OCI-LY7 (cell line): Measurements from ENCODE around the gene NAPB. TPM values are rescaled to one million over a fixed set of nuclear protein-coding genes. Genes with fewer than 3 reads are reported as not detected.

Source experiments
- BruUV-seq: library from RNA; stranded (reverse); fragments of 400-500 nt; replicated peaks from 2 replicates; lab custom pipeline; 2021; lab: Mats Ljungman, UMichigan
- CTCF ChIA-PET: fragments of 300-600 bp; sonication (Branson Sonifier 250); formaldehyde crosslinking; loops from one replicate; lab custom pipeline; 2022; ENCODE audit warnings: antibody characterized with exemption; ENCODE audit not compliant: unreplicated experiment; lab: Charles Lee
- POLR2A ChIA-PET: fragments of 300-600 bp; sonication (Branson Sonifier 250); formaldehyde crosslinking; loops from one replicate; lab custom pipeline; 2022; ENCODE audit warnings: antibody characterized with exemption; lab: Charles Lee
- DNase-seq: peaks from one replicate; pipeline ENCODE4 v3.0.0-alpha.2; 2015; ENCODE audit warnings: low spot score
- H2AFZ ChIP-seq: fragments of 200-600 bp; sonication (generic), shearing (Covaris generic); 2 replicates; pipeline ENCODE4 v1.6.1; 2014; ENCODE audit warnings: mild to moderate bottlenecking, antibody characterized with exemption, low read length, moderate library complexity
- H3K27ac ChIP-seq: fragments of 200-600 bp; sonication (generic); 2 replicates; pipeline ENCODE4 v1.5.1; 2014; ENCODE audit warnings: mixed run types, low read depth, mild to moderate bottlenecking, moderate library complexity, low read length, inconsistent platforms; ENCODE audit not compliant: poor library complexity, severe bottlenecking
- H3K36me3 ChIP-seq: fragments of 200-600 bp; sonication (generic); 2 replicates; pipeline ENCODE4 v1.6.1; 2014; ENCODE audit warnings: mild to moderate bottlenecking, antibody characterized with exemption, low read length, moderate library complexity, mixed read lengths; ENCODE audit not compliant: insufficient read depth
- H3K4me1 ChIP-seq: fragments of 200-600 bp; sonication (generic); 2 replicates; pipeline ENCODE4 v1.5.1; 2014; ENCODE audit warnings: mild to moderate bottlenecking, low read length; ENCODE audit not compliant: insufficient read depth, poor library complexity, severe bottlenecking
- H3K4me2 ChIP-seq: fragments of 200-600 bp; sonication (generic); 2 replicates; pipeline ENCODE4 v1.6.1; 2014; ENCODE audit warnings: mild to moderate bottlenecking, low read length
- H3K4me3 ChIP-seq: fragments of 200-600 bp; sonication (generic); 2 replicates; pipeline ENCODE4 v1.5.1; 2014; ENCODE audit warnings: mild to moderate bottlenecking, low read depth, low read length; ENCODE audit not compliant: poor library complexity, severe bottlenecking
- H3K79me2 ChIP-seq: fragments of 200-600 bp; sonication (generic); 2 replicates; pipeline ENCODE4 v1.6.1; 2016; ENCODE audit warnings: low read depth, mild to moderate bottlenecking, low read length, moderate library complexity, mixed read lengths; ENCODE audit not compliant: insufficient read depth
- H3K9me2 ChIP-seq: fragments of 200-600 bp; sonication (generic); 2 replicates; pipeline ENCODE4 v1.6.1; 2016; ENCODE audit warnings: mild to moderate bottlenecking, low read length, mixed read lengths; ENCODE audit not compliant: insufficient read depth
- H3K9me3 ChIP-seq: fragments of 200-600 bp; sonication (generic); 2 replicates; pipeline ENCODE4 v1.6.1; 2014; ENCODE audit warnings: mild to moderate bottlenecking, mixed run types, low read length, mixed read lengths
- H4K20me1 ChIP-seq: fragments of 200-600 bp; sonication (generic); 2 replicates; pipeline ENCODE4 v1.6.1; 2014; ENCODE audit warnings: mild to moderate bottlenecking, antibody characterized with exemption, low read length, moderate library complexity, mixed read lengths; ENCODE audit not compliant: insufficient read depth
- EZH2phosphoT487 ChIP-seq: fragments of 200-600 bp; sonication (generic); IDR thresholded peaks from 2 replicates; pipeline ENCODE4 v1.6.1; 2018; ENCODE audit warnings: low read depth, borderline replicate concordance, mild to moderate bottlenecking, mixed run types, antibody characterized with exemption, low read length, moderate library complexity, mixed read lengths
- intact Hi-C: fragments of 100-400 bp; cut with micrococcal nuclease; formaldehyde crosslinking; loops from one replicate; pipeline ENCODE4 v1.10.0; 2022; ENCODE audit not compliant: unreplicated experiment
- total RNA-seq, 2 experiments: library from RNA; depleted of rRNA in 1 of 2; stranded (reverse); fragments of >200 nt in 1 of 2; shearing (Covaris generic) in 1 of 2; gene quantifications; 2 replicates each; pipeline ENCODE4 v1.2.3, GENCODE V29; 2014 to 2022
- TF ChIP-seq, protein P1 (sequence below): fragments of 200-600 bp; sonication (generic); conservative IDR thresholded peaks from 2 replicates; pipeline ENCODE4 v1.5.1; 2014; ENCODE audit warnings: mild to moderate bottlenecking, antibody characterized with exemption, low read length, moderate library complexity, mixed read lengths

NAPB gene
- total RNA-seq, 2 experiments from 2014 or later: 9.3 to 12.1 TPM

DNA sequence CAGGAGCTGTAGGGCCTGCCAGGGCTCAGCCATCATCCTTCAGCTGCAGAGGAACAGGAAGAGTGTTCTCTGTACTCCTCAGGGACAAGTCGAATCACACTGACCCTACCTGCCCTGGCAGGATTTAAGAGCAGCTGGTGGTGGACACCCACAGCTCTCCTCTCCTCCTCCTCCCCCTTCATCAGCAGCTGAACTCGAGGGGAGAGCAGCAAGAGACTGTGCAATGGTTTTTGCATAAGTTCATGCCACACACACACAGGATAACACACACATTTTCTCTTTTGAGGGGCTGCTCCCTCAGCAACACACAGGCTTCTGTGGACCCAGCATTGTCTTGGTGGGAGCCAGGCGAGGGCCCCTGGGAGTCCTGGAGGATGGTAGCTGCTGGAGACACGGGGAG is 31.5 kb upstream of the NAPB start, which contains the start of gene CST11:
Gene CST11, minus strand, starts transcription at position 101 of the 400 bp plus-strand sequence. Its CDS starts 65 bp downstream, at position 36.
- BruUV-seq: no TSS peak
- intact Hi-C loops: no loop called here

DNA sequence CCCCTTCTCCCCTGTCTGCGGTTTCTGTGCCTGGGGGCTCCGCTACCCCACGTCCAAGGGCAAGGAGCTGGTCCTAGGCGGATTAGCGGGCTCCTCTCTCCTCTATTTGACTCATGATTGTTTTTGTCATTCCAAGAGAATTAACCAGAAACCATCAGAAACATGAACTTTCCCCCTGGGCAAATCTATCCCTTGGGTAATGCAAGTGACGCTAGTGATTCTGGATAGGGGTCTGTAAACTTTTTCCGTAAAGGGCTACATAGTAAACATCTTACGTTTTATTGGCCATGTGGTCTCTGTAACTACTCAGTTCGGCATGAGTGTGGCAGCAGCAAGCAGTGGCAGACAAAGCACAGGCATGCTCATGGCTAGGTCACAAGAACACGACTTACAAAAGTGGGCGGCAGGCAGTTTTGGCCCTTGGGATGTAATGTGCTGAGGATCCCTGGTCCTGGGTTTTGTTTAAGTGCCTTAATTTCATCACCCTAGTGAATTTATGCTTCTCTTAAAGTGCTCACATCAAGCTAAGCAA is 30.7 kb upstream of the NAPB start:
- ChIA-PET CTCF (no interaction called here), POLR2A (no interaction called here)
- no peak overlapping the region for H2AFZ ChIP-seq
- H4K20me1 ChIP-seq: no peaks in the 10 kb centered on the region
- no peaks in the 10 kb centered on the region for H3K9me2 ChIP-seq
- H3K27ac ChIP-seq: no peak overlapping the region
- no peak for DNase-seq
- no peaks in the 10 kb centered on the region for H3K9me3 ChIP-seq
- no peaks in the 10 kb centered on the region for H3K36me3 ChIP-seq
- H3K4me1 ChIP-seq: peaks cover 10% of the 10 kb centered on the region
- no peaks in the 10 kb centered on the region for H3K79me2 ChIP-seq
- intact Hi-C loops: no loop called here
- no peak overlapping the region for H3K4me2 ChIP-seq
- TF ChIP-seq, protein P1, sequence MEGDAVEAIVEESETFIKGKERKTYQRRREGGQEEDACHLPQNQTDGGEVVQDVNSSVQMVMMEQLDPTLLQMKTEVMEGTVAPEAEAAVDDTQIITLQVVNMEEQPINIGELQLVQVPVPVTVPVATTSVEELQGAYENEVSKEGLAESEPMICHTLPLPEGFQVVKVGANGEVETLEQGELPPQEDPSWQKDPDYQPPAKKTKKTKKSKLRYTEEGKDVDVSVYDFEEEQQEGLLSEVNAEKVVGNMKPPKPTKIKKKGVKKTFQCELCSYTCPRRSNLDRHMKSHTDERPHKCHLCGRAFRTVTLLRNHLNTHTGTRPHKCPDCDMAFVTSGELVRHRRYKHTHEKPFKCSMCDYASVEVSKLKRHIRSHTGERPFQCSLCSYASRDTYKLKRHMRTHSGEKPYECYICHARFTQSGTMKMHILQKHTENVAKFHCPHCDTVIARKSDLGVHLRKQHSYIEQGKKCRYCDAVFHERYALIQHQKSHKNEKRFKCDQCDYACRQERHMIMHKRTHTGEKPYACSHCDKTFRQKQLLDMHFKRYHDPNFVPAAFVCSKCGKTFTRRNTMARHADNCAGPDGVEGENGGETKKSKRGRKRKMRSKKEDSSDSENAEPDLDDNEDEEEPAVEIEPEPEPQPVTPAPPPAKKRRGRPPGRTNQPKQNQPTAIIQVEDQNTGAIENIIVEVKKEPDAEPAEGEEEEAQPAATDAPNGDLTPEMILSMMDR: no peak
- TF ChIP-seq EZH2phosphoT487: no peak
- no peak overlapping the region for H3K4me3 ChIP-seq
- no TSS peak for BruUV-seq

More for the DNA sequence above, 31.5 kb upstream of the NAPB start, which contains the start of gene CST11:
- Histone ChIP-seq H3K4me1 (peaks cover 10% of the 10 kb centered on the region), H3K4me2 (no peak within 1 kb of the TSS), H3K9me2 (no peaks in the 10 kb centered on the region), H3K4me3 (no peak within 1 kb of the TSS), H3K27ac (no peak within 1 kb of the TSS), H2AFZ (no peak within 1 kb of the TSS), H4K20me1 (no peaks in the 10 kb centered on the region), H3K9me3 (no peaks in the 10 kb centered on the region), H3K79me2 (no peaks in the 10 kb centered on the region), H3K36me3 (no peaks in the 10 kb centered on the region)
- CTCF ChIA-PET: interaction anchor here (0.6 kb wide), 1 partner anchor 107 kb away, joined by 3 read pairs; no protein-coding TSS in a partner anchor
- DNase-seq: no peak
- POLR2A ChIA-PET: no interaction called here
- TF ChIP-seq EZH2phosphoT487: no peak

DNA sequence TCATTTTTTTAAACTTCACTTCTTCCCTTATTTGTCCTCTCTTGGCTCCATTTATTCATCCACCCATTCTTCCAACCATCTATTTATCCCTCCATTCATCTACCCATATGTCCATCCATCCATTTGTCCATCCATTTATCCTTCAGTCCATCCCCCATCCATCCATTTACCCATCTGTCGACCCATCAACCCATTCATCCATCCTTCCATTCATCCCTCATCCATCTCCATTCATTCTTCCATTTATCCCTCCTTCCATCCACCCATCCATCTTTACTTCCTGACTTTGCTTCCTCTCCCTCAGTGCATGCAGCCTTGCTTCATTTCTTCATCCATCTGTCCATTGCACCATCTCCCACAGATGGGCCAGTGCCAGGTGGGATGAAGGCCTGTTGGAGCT is 29.6 kb upstream of the NAPB start:
- DNase-seq: no peak
- Histone ChIP-seq H4K20me1 (no peaks in the 10 kb centered on the region), H2AFZ (no peak overlapping the region), H3K4me1 (peaks cover under 1% of the 10 kb centered on the region), H3K4me3 (no peak overlapping the region), H3K36me3 (no peaks in the 10 kb centered on the region), H3K9me3 (no peaks in the 10 kb centered on the region), H3K9me2 (no peaks in the 10 kb centered on the region), H3K4me2 (no peak overlapping the region), H3K27ac (no peak overlapping the region), H3K79me2 (no peaks in the 10 kb centered on the region)
- TF ChIP-seq EZH2phosphoT487: no peak
- TF ChIP-seq, protein P1: no peak
- ChIA-PET POLR2A (no interaction called here), CTCF (no interaction called here)
- BruUV-seq: no TSS peak
- intact Hi-C loops: no loop called here
